HG02973 (cell line): ENCODE results near the gene SLC22A23.

Experiments
- ATAC-seq: cut with Tn5 transposase; IDR thresholded peaks from one replicate; pipeline ENCODE4 v1.9.1; 2021; ENCODE audit warnings: moderate library complexity; ENCODE audit not compliant: unreplicated experiment

SLC22A23 gene

GRCh38 chr6:3289664-3290055 is 167.2 kb downstream of the SLC22A23 start:
- no peak for ATAC-seq

- ATAC-seq = no peak
Measured at GRCh38 chr6:3288711-3289663, 167.9 kb downstream of the SLC22A23 start.

GRCh38 chr6:3287976-3288707 is 168.7 kb downstream of the SLC22A23 start:
- no peak for ATAC-seq

- ATAC-seq = no peak
Measured at GRCh38 chr6:3287308-3287707, 169.5 kb downstream of the SLC22A23 start.

GRCh38 chr6:3286641-3287171 is 170.1 kb downstream of the SLC22A23 start:
- ATAC-seq = no peak

GRCh38 chr6:3285732-3286131 is 171.1 kb downstream of the SLC22A23 start:
- no peak for ATAC-seq

GRCh38 chr6:3285049-3285639 is 171.7 kb downstream of the SLC22A23 start:
- no peak for ATAC-seq

- no peak for ATAC-seq
Measured at GRCh38 chr6:3284436-3284876, 172.4 kb downstream of the SLC22A23 start.

- no peak for ATAC-seq
Measured at GRCh38 chr6:3283641-3284435, 173.0 kb downstream of the SLC22A23 start.

- no peak for ATAC-seq
Measured at GRCh38 chr6:3283241-3283640, 173.6 kb downstream of the SLC22A23 start.

GRCh38 chr6:3282476-3283236 is 174.2 kb downstream of the SLC22A23 start:
- no peak for ATAC-seq

GRCh38 chr6:3281631-3282475 is 175.0 kb downstream of the SLC22A23 start:
- ATAC-seq = no peak

GRCh38 chr6:3280866-3281465 is 175.9 kb downstream of the SLC22A23 start:
- no peak for ATAC-seq

- ATAC-seq = no peak
Measured at GRCh38 chr6:3280091-3280490, 176.8 kb downstream of the SLC22A23 start.

- no peak for ATAC-seq
Measured at GRCh38 chr6:3278691-3279090, 178.2 kb downstream of the SLC22A23 start.

- ATAC-seq = no peak
Measured at GRCh38 chr6:3277851-3278416, 178.9 kb downstream of the SLC22A23 start.

GRCh38 chr6:3277251-3277650 is 179.6 kb downstream of the SLC22A23 start:
- no peak for ATAC-seq
